Measurements from ENCODE around the gene HAP1. TPM values are rescaled to one million over a fixed set of nuclear protein-coding genes. Genes with fewer than 3 reads are reported as not detected.

HAP1 gene
- total RNA-seq, 2 experiments from 2014 or later, result 0.07 to 0.09 TPM

- Mint-ChIP-seq H3K36me3 (ENCODE audit: low read depth) (no peaks in the 10 kb centered on the region), H3K4me3 (no peak overlapping the region), H3K27me3 (peaks cover 44% of the 10 kb centered on the region), H3K4me1 (ENCODE audit: low read depth) (peaks cover 10% of the 10 kb centered on the region), H3K27ac (no peak overlapping the region), H3K9me3 (no peaks in the 10 kb centered on the region)
- DNase-seq, result peak; percentile 34
- TF ChIP-seq, protein P1, sequence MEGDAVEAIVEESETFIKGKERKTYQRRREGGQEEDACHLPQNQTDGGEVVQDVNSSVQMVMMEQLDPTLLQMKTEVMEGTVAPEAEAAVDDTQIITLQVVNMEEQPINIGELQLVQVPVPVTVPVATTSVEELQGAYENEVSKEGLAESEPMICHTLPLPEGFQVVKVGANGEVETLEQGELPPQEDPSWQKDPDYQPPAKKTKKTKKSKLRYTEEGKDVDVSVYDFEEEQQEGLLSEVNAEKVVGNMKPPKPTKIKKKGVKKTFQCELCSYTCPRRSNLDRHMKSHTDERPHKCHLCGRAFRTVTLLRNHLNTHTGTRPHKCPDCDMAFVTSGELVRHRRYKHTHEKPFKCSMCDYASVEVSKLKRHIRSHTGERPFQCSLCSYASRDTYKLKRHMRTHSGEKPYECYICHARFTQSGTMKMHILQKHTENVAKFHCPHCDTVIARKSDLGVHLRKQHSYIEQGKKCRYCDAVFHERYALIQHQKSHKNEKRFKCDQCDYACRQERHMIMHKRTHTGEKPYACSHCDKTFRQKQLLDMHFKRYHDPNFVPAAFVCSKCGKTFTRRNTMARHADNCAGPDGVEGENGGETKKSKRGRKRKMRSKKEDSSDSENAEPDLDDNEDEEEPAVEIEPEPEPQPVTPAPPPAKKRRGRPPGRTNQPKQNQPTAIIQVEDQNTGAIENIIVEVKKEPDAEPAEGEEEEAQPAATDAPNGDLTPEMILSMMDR (IDR thresholded peaks at IDR 0.05), result no peak
- intact Hi-C loops (cut with micrococcal nuclease), result no loop called here
- CTCF ChIA-PET, result interaction anchor here (0.6 to 4.7 kb wide), 2 partner anchors 67 to 103 kb away, joined by 3 to 48 read pairs; no protein-coding TSS in a partner anchor
- ATAC-seq, result no peak
- POLR2A ChIA-PET, result no interaction called here
These were observed 900 bp downstream of the HAP1 start for GRCh38 chr17:41733348-41734138.

GRCh38 chr17:41731836-41732235, 2.6 kb downstream of the HAP1 start:
- Mint-ChIP-seq H3K27ac (no peak overlapping the region), H3K4me1 (ENCODE audit: low read depth) (peaks cover 8% of the 10 kb centered on the region), H3K4me3 (no peak overlapping the region), H3K27me3 (peaks cover 35% of the 10 kb centered on the region), H3K36me3 (ENCODE audit: low read depth) (no peaks in the 10 kb centered on the region), H3K9me3 (no peaks in the 10 kb centered on the region)
- ChIA-PET POLR2A (interaction anchor here (0.5 to 1.2 kb wide), 3 partner anchors 42 to 209 kb away, joined by 3 to 5 read pairs (median 3); partner anchors contain the start of gene EIF1), CTCF (interaction anchor here (1.0 to 2.7 kb wide), 4 partner anchors 10 to 70 kb away, joined by 3 to 12 read pairs (median 4); no protein-coding TSS in a partner anchor)
- TF ChIP-seq, protein P1 (IDR thresholded peaks at IDR 0.05), result no peak
- ATAC-seq (no peak), DNase-seq (no peak)
- intact Hi-C loops (cut with micrococcal nuclease), result no loop called here

DNA sequence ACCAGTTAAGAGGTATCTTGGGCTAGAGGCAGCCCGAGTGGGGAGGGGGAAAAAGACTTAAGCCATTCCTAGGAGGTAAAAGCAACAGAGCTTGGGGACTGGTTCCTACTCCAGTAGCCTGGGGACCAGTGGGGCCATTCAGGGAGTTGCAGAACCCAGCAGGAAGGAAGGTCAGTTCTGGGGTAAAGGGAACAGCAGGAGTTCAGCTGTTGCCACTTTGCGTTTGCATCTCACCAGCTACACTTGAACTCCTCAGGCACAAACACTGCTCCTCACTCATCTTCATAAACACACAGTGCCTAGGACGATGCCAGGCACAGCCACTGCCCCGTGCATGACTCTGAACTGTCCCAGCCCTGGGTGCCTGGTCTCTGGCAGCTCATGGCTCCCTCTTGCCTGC, 4.0 kb downstream of the HAP1 start:
- ChIA-PET CTCF (interaction anchor here (1.0 to 2.7 kb wide), 4 partner anchors 10 to 71 kb away, joined by 3 to 12 read pairs (median 4); no protein-coding TSS in a partner anchor), POLR2A (interaction anchor here (1.0 to 1.3 kb wide), 2 partner anchors 34 to 36 kb away, joined by 3 to 4 read pairs; no protein-coding TSS in a partner anchor)
- intact Hi-C loops (cut with micrococcal nuclease), result no loop called here
- Mint-ChIP-seq H3K9me3 (no peaks in the 10 kb centered on the region), H3K36me3 (ENCODE audit: low read depth) (no peaks in the 10 kb centered on the region), H3K4me3 (no peak overlapping the region), H3K27me3 (peaks cover 25% of the 10 kb centered on the region), H3K27ac (no peak overlapping the region), H3K4me1 (ENCODE audit: low read depth) (peaks cover 8% of the 10 kb centered on the region)
- DNase-seq, result no peak
- TF ChIP-seq, protein P1 (IDR thresholded peaks at IDR 0.05), result no peak
- ATAC-seq, result no peak

GRCh38 chr17:41728056-41728455, 6.4 kb downstream of the HAP1 start:
- no peak overlapping the region for H3K4me3 Mint-ChIP-seq
- POLR2A ChIA-PET, result interaction anchor here (0.6 kb wide), 1 partner anchor 186 kb away, joined by 3 read pairs; no protein-coding TSS in a partner anchor
- intact Hi-C loops (cut with micrococcal nuclease), result no loop called here
- H3K27me3 Mint-ChIP-seq, result peaks cover 15% of the 10 kb centered on the region
- no peaks in the 10 kb centered on the region for H3K36me3 Mint-ChIP-seq (ENCODE audit: low read depth)
- no peaks in the 10 kb centered on the region for H3K4me1 Mint-ChIP-seq (ENCODE audit: low read depth)
- CTCF ChIA-PET, result interaction anchor here (0.7 to 1.4 kb wide), 2 partner anchors 62 to 71 kb away, joined by 3 read pairs; no protein-coding TSS in a partner anchor
- H3K27ac Mint-ChIP-seq, result no peak overlapping the region
- ATAC-seq (no peak), DNase-seq (no peak)
- TF ChIP-seq, protein P1 (IDR thresholded peaks at IDR 0.05), result no peak
- H3K9me3 Mint-ChIP-seq, result no peaks in the 10 kb centered on the region

- ATAC-seq (no peak), DNase-seq (no peak)
- POLR2A ChIA-PET, result interaction anchor here (1.2 to 1.4 kb wide), 2 partner anchors 9 to 36 kb away, joined by 4 to 5 read pairs; partner anchors contain the start of gene EIF1
- TF ChIP-seq, protein P1 (IDR thresholded peaks at IDR 0.05), result no peak
- Mint-ChIP-seq H3K27ac (no peak overlapping the region), H3K27me3 (peaks cover 8% of the 10 kb centered on the region), H3K4me1 (ENCODE audit: low read depth) (no peaks in the 10 kb centered on the region), H3K9me3 (no peaks in the 10 kb centered on the region), H3K4me3 (no peak overlapping the region), H3K36me3 (ENCODE audit: low read depth) (no peaks in the 10 kb centered on the region)
- CTCF ChIA-PET, result interaction anchor here (1.7 kb wide), 1 partner anchor 29 kb away, joined by 5 read pairs; no protein-coding TSS in a partner anchor
- intact Hi-C loops (cut with micrococcal nuclease), result no loop called here
These were observed 9.3 kb downstream of the HAP1 start for GRCh38 chr17:41725134-41725533.
